Mesenchymal stem cell (in vitro differentiated cells and primary cell): ENCODE results near the gene DLGAP1.

Source experiments
- DNase-seq: peaks from one replicate; pipeline ENCODE4 v3.0.0-alpha.2; 2013
- H2AFZ ChIP-seq: one replicate; pipeline ENCODE4 v1.6.1; 2013; ENCODE audit warnings: low read depth, mild to moderate bottlenecking, control low read depth, inconsistent platforms, low read length, moderate library complexity
- H2AK5ac ChIP-seq: 2 replicates; pipeline ENCODE4 v1.6.1; 2013; ENCODE audit warnings: low read length, moderate library complexity, mild to moderate bottlenecking, inconsistent platforms; ENCODE audit not compliant: severe bottlenecking
- H2BK120ac ChIP-seq: one replicate; pipeline ENCODE4 v1.6.1; 2013; ENCODE audit warnings: low read depth, mild to moderate bottlenecking, inconsistent platforms, low read length, moderate library complexity
- H2BK12ac ChIP-seq, 2 experiments: one replicate each; pipeline ENCODE4 v1.6.1; 2013; ENCODE audit warnings: inconsistent platforms in 2 of 2, low read length in 2 of 2, mild to moderate bottlenecking in 2 of 2, moderate library complexity in 2 of 2, control low read depth in 1 of 2
- H2BK15ac ChIP-seq: one replicate; pipeline ENCODE4 v1.6.1; 2013; ENCODE audit warnings: mild to moderate bottlenecking, low read depth, inconsistent platforms; ENCODE audit not compliant: poor library complexity, severe bottlenecking
- H2BK5ac ChIP-seq: 2 replicates; pipeline ENCODE4 v1.6.1; 2013; ENCODE audit warnings: low read depth, mild to moderate bottlenecking, low read length, control low read depth, inconsistent platforms; ENCODE audit not compliant: poor library complexity, severe bottlenecking
- H3K14ac ChIP-seq, 2 experiments: one replicate each; pipeline ENCODE4 v1.6.1; 2013; ENCODE audit warnings: inconsistent platforms in 2 of 2, low read length in 2 of 2, control low read depth in 1 of 2, mild to moderate bottlenecking in 1 of 2, moderate library complexity in 1 of 2
- H3K18ac ChIP-seq, 2 experiments: one replicate each; pipeline ENCODE4 v1.6.1; 2013; ENCODE audit warnings: inconsistent platforms in 2 of 2, low read length in 2 of 2, control low read depth in 1 of 2, low read depth in 1 of 2, mild to moderate bottlenecking in 1 of 2
- H3K23ac ChIP-seq, 2 experiments: one replicate each; pipeline ENCODE4 v1.6.1; 2013; ENCODE audit warnings: inconsistent platforms in 2 of 2, low read length in 2 of 2, mild to moderate bottlenecking in 2 of 2, moderate library complexity in 2 of 2, control low read depth in 1 of 2
- H3K27ac ChIP-seq: 2 replicates; pipeline ENCODE4 v1.5.1; 2013; ENCODE audit warnings: mild to moderate bottlenecking, moderate library complexity, low read length, control low read depth, inconsistent platforms; ENCODE audit not compliant: poor library complexity, severe bottlenecking
- H3K27me3 ChIP-seq, 2 experiments: 2 replicates each; pipeline versions ENCODE4 v1.6.1 to v1.7.0; 2013; ENCODE audit warnings: low read length in 2 of 2, mild to moderate bottlenecking in 2 of 2, moderate library complexity in 2 of 2, control low read depth in 1 of 2, inconsistent platforms in 1 of 2; ENCODE audit not compliant: control insufficient read depth in 1 of 2, insufficient read depth in 1 of 2
- H3K36me3 ChIP-seq, 2 experiments: 2 replicates each; pipeline versions ENCODE4 v1.6.1 to v1.7.0; 2013; ENCODE audit warnings: low read length in 2 of 2, control low read depth in 1 of 2, inconsistent platforms in 1 of 2, low read depth in 1 of 2, mild to moderate bottlenecking in 1 of 2; ENCODE audit not compliant: insufficient read depth in 2 of 2, control insufficient read depth in 1 of 2
- H3K4ac ChIP-seq, 2 experiments: one replicate each; pipeline ENCODE4 v1.6.1; 2013; ENCODE audit warnings: inconsistent platforms in 2 of 2, low read length in 2 of 2, mild to moderate bottlenecking in 2 of 2, moderate library complexity in 2 of 2, control low read depth in 1 of 2, low read depth in 1 of 2
- H3K4me1 ChIP-seq: 2 replicates; pipeline ENCODE4 v1.6.1; 2013; ENCODE audit warnings: low read depth, low read length, control low read depth; ENCODE audit not compliant: control insufficient read depth, insufficient read depth
- H3K4me2 ChIP-seq: 2 replicates; pipeline ENCODE4 v1.6.1; 2013; ENCODE audit warnings: low read length, mild to moderate bottlenecking, inconsistent platforms; ENCODE audit not compliant: poor library complexity, severe bottlenecking
- H3K4me3 ChIP-seq, 2 experiments: 2 replicates each; pipeline versions ENCODE4 v1.5.1 to v1.7.0; 2013; ENCODE audit warnings: low read length in 2 of 2, mild to moderate bottlenecking in 2 of 2, control low read depth in 1 of 2, low read depth in 1 of 2; ENCODE audit not compliant: insufficient read depth in 1 of 2
- H3K79me1 ChIP-seq: replicated peaks from 2 replicates; pipeline ENCODE4 v1.6.1; 2013; ENCODE audit warnings: mild to moderate bottlenecking, control low read depth, low read length, inconsistent platforms; ENCODE audit not compliant: poor library complexity, severe bottlenecking
- H3K9ac ChIP-seq: 2 replicates; pipeline ENCODE4 v1.7.0; 2013; ENCODE audit warnings: mild to moderate bottlenecking, low read length, moderate library complexity
- H3K9me3 ChIP-seq: 2 replicates; pipeline ENCODE4 v1.7.0; 2013; ENCODE audit warnings: mild to moderate bottlenecking, low read length; ENCODE audit not compliant: control insufficient read depth
- H4K8ac ChIP-seq: one replicate; pipeline ENCODE4 v1.6.1; 2013; ENCODE audit warnings: inconsistent platforms, mild to moderate bottlenecking, low read length, moderate library complexity
- H4K91ac ChIP-seq: one replicate; pipeline ENCODE4 v1.6.1; 2013; ENCODE audit warnings: mild to moderate bottlenecking, low read length, inconsistent platforms
- WGBS: methylation state at CpG from one replicate; pipeline ENCODE4 v1.1.7; 2013; ENCODE audit warnings: mixed read lengths; 5-methylcytosine and 5-hydroxymethylcytosine counted together

The DLGAP1 gene

GRCh38 chr18:3720818-3721545, 734.1 kb downstream of the DLGAP1 start:
- Histone ChIP-seq H4K91ac (no peak overlapping the region), H3K4me2 (no peak overlapping the region), H3K23ac (no peak overlapping the region), H3K4me3 (no peak overlapping the region), H3K18ac (no peak overlapping the region), H2BK15ac (no peak overlapping the region), H4K8ac (no peak overlapping the region), H3K9me3 (no peaks in the 10 kb centered on the region), H3K9ac (no peak overlapping the region), H2BK5ac (no peak overlapping the region), H2BK120ac (no peak overlapping the region), H3K27ac (no peak overlapping the region), H3K4ac (no peak overlapping the region), H3K14ac (no peak overlapping the region), H3K36me3 (no peaks in the 10 kb centered on the region), H2BK12ac (no peak overlapping the region), H3K79me1 (no peaks in the 10 kb centered on the region), H3K4me1 (no peaks in the 10 kb centered on the region), H2AK5ac (no peak overlapping the region), H3K27me3 (no peaks in the 10 kb centered on the region), H2AFZ (no peak overlapping the region)
- WGBS = 79% methylated on average over 2 of the region's 4 CpGs
- no peak for DNase-seq

GRCh38 chr18:3720159-3720558, 734.9 kb downstream of the DLGAP1 start:
- no peaks in the 10 kb centered on the region for H3K79me1 ChIP-seq

GRCh38 chr18:3717376-3718025, 737.6 kb downstream of the DLGAP1 start:
- H3K4me2 ChIP-seq = no peak overlapping the region
- H3K9ac ChIP-seq = no peak overlapping the region
- no peak overlapping the region for H3K4ac ChIP-seq
- no peak overlapping the region for H2AK5ac ChIP-seq
- no peak overlapping the region for H3K18ac ChIP-seq
- no peaks in the 10 kb centered on the region for H3K36me3 ChIP-seq
- no peak overlapping the region for H2BK15ac ChIP-seq
- no peak overlapping the region for H3K27ac ChIP-seq
- H4K91ac ChIP-seq = no peak overlapping the region
- H2AFZ ChIP-seq = no peak overlapping the region
- no peak overlapping the region for H2BK5ac ChIP-seq
- H3K23ac ChIP-seq = no peak overlapping the region
- no peak for DNase-seq
- no peaks in the 10 kb centered on the region for H3K4me1 ChIP-seq
- no peaks in the 10 kb centered on the region for H3K27me3 ChIP-seq
- no peaks in the 10 kb centered on the region for H3K9me3 ChIP-seq
- 25% methylated on average over 3 of the region's 5 CpGs for WGBS
- no peak overlapping the region for H3K14ac ChIP-seq
- no peak overlapping the region for H3K4me3 ChIP-seq
- H3K79me1 ChIP-seq = no peaks in the 10 kb centered on the region
- H4K8ac ChIP-seq = no peak overlapping the region
- H2BK120ac ChIP-seq = no peak overlapping the region
- H2BK12ac ChIP-seq = no peak overlapping the region

More at GRCh38 chr18:3720159-3720558, 734.9 kb downstream of the DLGAP1 start:
- no peak overlapping the region for H3K9ac ChIP-seq
- no peak overlapping the region for H3K27ac ChIP-seq
- H2AFZ ChIP-seq = no peak overlapping the region
- H4K91ac ChIP-seq = no peak overlapping the region
- H3K27me3 ChIP-seq = no peaks in the 10 kb centered on the region
- no peaks in the 10 kb centered on the region for H3K9me3 ChIP-seq
- no peak overlapping the region for H2BK15ac ChIP-seq
- H3K4me2 ChIP-seq = no peak overlapping the region
- WGBS = no CpG with 5 or more reads among the region's 1 CpG
- no peak overlapping the region for H3K4ac ChIP-seq
- no peak overlapping the region for H2BK12ac ChIP-seq
- no peak overlapping the region for H4K8ac ChIP-seq
- H3K23ac ChIP-seq = no peak overlapping the region
- no peaks in the 10 kb centered on the region for H3K4me1 ChIP-seq
- DNase-seq = no peak
- no peak overlapping the region for H3K18ac ChIP-seq
- no peak overlapping the region for H2BK5ac ChIP-seq
- H3K4me3 ChIP-seq = no peak overlapping the region
- no peak overlapping the region for H2BK120ac ChIP-seq
- no peaks in the 10 kb centered on the region for H3K36me3 ChIP-seq
- no peak overlapping the region for H3K14ac ChIP-seq
- H2AK5ac ChIP-seq = no peak overlapping the region

- Histone ChIP-seq H3K27me3 (no peaks in the 10 kb centered on the region), H2AK5ac (no peak overlapping the region), H3K27ac (no peak overlapping the region), H4K8ac (no peak overlapping the region), H2BK15ac (no peak overlapping the region), H3K4me3 (no peak overlapping the region), H2AFZ (no peak overlapping the region), H3K14ac (no peak overlapping the region), H3K36me3 (no peaks in the 10 kb centered on the region), H3K4me2 (no peak overlapping the region), H3K9me3 (no peaks in the 10 kb centered on the region), H3K9ac (no peak overlapping the region), H3K79me1 (no peaks in the 10 kb centered on the region), H3K18ac (no peak overlapping the region), H3K4ac (no peak overlapping the region), H2BK5ac (no peak overlapping the region), H3K4me1 (peaks cover 3% of the 10 kb centered on the region), H4K91ac (no peak overlapping the region), H2BK12ac (no peak overlapping the region), H3K23ac (no peak overlapping the region), H2BK120ac (no peak overlapping the region)
- WGBS = 100% methylated on average over 1 of the region's 1 CpG
- no peak for DNase-seq
These were observed 738.9 kb downstream of the DLGAP1 start for GRCh38 chr18:3716116-3716660.
